ENCODE results near the gene IRAK3. TPM values are rescaled to one million over a fixed set of nuclear protein-coding genes. Genes with fewer than 3 reads are reported as not detected.

The IRAK3 gene
- 1 to 10 TPM in 11 of 12 donors, not detected in 1; 4.3 to 8.7 (median 6.2) TPM for polyA plus RNA-seq (ENCODE audit: insufficient read length in 12 of 12)
- long read RNA-seq, donor 1, full-length matches to known transcripts, result 1 of 1 reads
- long read RNA-seq, donor 1, partial matches to known transcripts, result 0 of 1 reads
- long read RNA-seq, donor 1, other reads (novel, unspliced or antisense), result 0 of 1 reads
- long read RNA-seq, donor 2, result 0 reads
- long read RNA-seq, donor 3, full-length matches to known transcripts, result 2 of 2 reads
- long read RNA-seq, donor 3, partial matches to known transcripts, result 0 of 2 reads
- long read RNA-seq, donor 3, other reads (novel, unspliced or antisense), result 0 of 2 reads
- long read RNA-seq, donor 4, result 0 reads
- long read RNA-seq, donor 5, result 0 reads
- long read RNA-seq, donor 6, result 0 reads
- long read RNA-seq, donor 7, result 0 reads
- long read RNA-seq, donor 8, full-length matches to known transcripts, result 2 of 2 reads
- long read RNA-seq, donor 8, partial matches to known transcripts, result 0 of 2 reads
- long read RNA-seq, donor 8, other reads (novel, unspliced or antisense), result 0 of 2 reads
- long read RNA-seq, donor 9, result 0 reads
- long read RNA-seq, donor 10, full-length matches to known transcripts, result 1 of 1 reads
- long read RNA-seq, donor 10, partial matches to known transcripts, result 0 of 1 reads
- long read RNA-seq, donor 10, other reads (novel, unspliced or antisense), result 0 of 1 reads
- long read RNA-seq, donor 11, full-length matches to known transcripts, result 1 of 1 reads
- long read RNA-seq, donor 11, partial matches to known transcripts, result 0 of 1 reads
- long read RNA-seq, donor 11, other reads (novel, unspliced or antisense), result 0 of 1 reads

GRCh38 chr12:66188584-66189485 lies at the start of gene IRAK3:
Gene IRAK3, plus strand, starts transcription at chr12:66189214. Its CDS starts 86 bp downstream, at chr12:66189300.
- peak; percentile 64 for DNase-seq

GRCh38 chr12:66139328-66139727 lies 49.7 kb upstream of the IRAK3 start:
- DNase-seq, result no peak

GRCh38 chr12:66140731-66141130 lies 48.3 kb upstream of the IRAK3 start:
- DNase-seq, result no peak

- DNase-seq, result no peak
These were observed 47.7 kb upstream of the IRAK3 start for GRCh38 chr12:66141299-66141698.

- DNase-seq, result no peak
These were observed 46.2 kb upstream of the IRAK3 start for GRCh38 chr12:66142826-66143225.

- DNase-seq, result no peak
These were observed 45.1 kb upstream of the IRAK3 start for GRCh38 chr12:66143868-66144267.

- DNase-seq, result peak; percentile 39
These were observed 43.9 kb upstream of the IRAK3 start for GRCh38 chr12:66144791-66145754.

GRCh38 chr12:66149702-66150398 lies 39.2 kb upstream of the IRAK3 start:
- DNase-seq, result no peak

- no peak for DNase-seq
These were observed 36.3 kb upstream of the IRAK3 start for GRCh38 chr12:66152732-66153131.

- DNase-seq, result no peak
These were observed 34.2 kb upstream of the IRAK3 start for GRCh38 chr12:66154776-66155175.

GRCh38 chr12:66156654-66157053 lies 32.4 kb upstream of the IRAK3 start:
- no peak for DNase-seq

GRCh38 chr12:66159123-66159522 lies 29.9 kb upstream of the IRAK3 start:
- DNase-seq, result no peak

GRCh38 chr12:66160704-66161103 lies 28.3 kb upstream of the IRAK3 start:
- no peak for DNase-seq

GRCh38 chr12:66162701-66163100 lies 26.3 kb upstream of the IRAK3 start:
- DNase-seq, result no peak

- no peak for DNase-seq
These were observed 25.7 kb upstream of the IRAK3 start for GRCh38 chr12:66163289-66163688.

GRCh38 chr12:66164349-66164821 lies 24.6 kb upstream of the IRAK3 start:
- DNase-seq, result no peak

- no peak for DNase-seq
These were observed 23.9 kb upstream of the IRAK3 start for GRCh38 chr12:66165141-66165540.

GRCh38 chr12:66166561-66166960 lies 22.5 kb upstream of the IRAK3 start:
- no peak for DNase-seq

- no peak for DNase-seq
These were observed 20.6 kb upstream of the IRAK3 start for GRCh38 chr12:66168410-66168809.
